ENCODE results near the gene C1orf174. TPM values are rescaled to one million over a fixed set of nuclear protein-coding genes. Genes with fewer than 3 reads are reported as not detected.

The C1orf174 gene
- total RNA-seq, 2 experiments from 2014 or later, result 28.5 TPM

- ATAC-seq (no peak), DNase-seq (no peak)
- CTCF ChIA-PET, result no interaction called here
- Mint-ChIP-seq H3K27ac (no peak overlapping the region), H3K9me3 (ENCODE audit: insufficient read depth) (no peaks in the 10 kb centered on the region), H3K4me3 (no peak overlapping the region), H3K4me1 (ENCODE audit: low read depth) (no peaks in the 10 kb centered on the region), H3K27me3 (ENCODE audit: low read depth) (no peaks in the 10 kb centered on the region), H3K36me3 (ENCODE audit: low read depth) (peaks cover 26% of the 10 kb centered on the region)
- POLR2A ChIA-PET, result no interaction called here
Measured at GRCh38 chr1:3874736-3875135, 25.3 kb downstream of the C1orf174 start.

GRCh38 chr1:3872546-3872945 lies 27.5 kb downstream of the C1orf174 start:
- H3K27ac Mint-ChIP-seq, result no peak overlapping the region
- H3K27me3 Mint-ChIP-seq (ENCODE audit: low read depth), result no peaks in the 10 kb centered on the region
- H3K9me3 Mint-ChIP-seq (ENCODE audit: insufficient read depth), result no peaks in the 10 kb centered on the region
- no peak for ATAC-seq
- H3K4me3 Mint-ChIP-seq, result no peak overlapping the region
- peaks cover 25% of the 10 kb centered on the region for H3K36me3 Mint-ChIP-seq (ENCODE audit: low read depth)
- no peak for DNase-seq
- ChIA-PET CTCF (interaction anchor here (1.2 kb wide), 1 partner anchor 9 kb away, joined by 3 read pairs; no protein-coding TSS in a partner anchor), POLR2A (no interaction called here)
- no peaks in the 10 kb centered on the region for H3K4me1 Mint-ChIP-seq (ENCODE audit: low read depth)

GRCh38 chr1:3871451-3871805 lies 28.6 kb downstream of the C1orf174 start:
- Mint-ChIP-seq H3K36me3 (ENCODE audit: low read depth) (peaks cover 33% of the 10 kb centered on the region), H3K4me3 (no peak overlapping the region), H3K27ac (no peak overlapping the region), H3K9me3 (ENCODE audit: insufficient read depth) (no peaks in the 10 kb centered on the region), H3K4me1 (ENCODE audit: low read depth) (no peaks in the 10 kb centered on the region), H3K27me3 (ENCODE audit: low read depth) (no peaks in the 10 kb centered on the region)
- ATAC-seq (no peak), DNase-seq (no peak)
- ChIA-PET CTCF (no interaction called here), POLR2A (no interaction called here)

GRCh38 chr1:3869751-3870301 lies 30.2 kb downstream of the C1orf174 start:
- no peaks in the 10 kb centered on the region for H3K27me3 Mint-ChIP-seq (ENCODE audit: low read depth)
- no peaks in the 10 kb centered on the region for H3K4me1 Mint-ChIP-seq (ENCODE audit: low read depth)
- H3K36me3 Mint-ChIP-seq (ENCODE audit: low read depth), result peaks cover 29% of the 10 kb centered on the region
- H3K9me3 Mint-ChIP-seq (ENCODE audit: insufficient read depth), result no peaks in the 10 kb centered on the region
- POLR2A ChIA-PET, result interaction anchor here (1.0 kb wide), 1 partner anchor 12 kb away, joined by 3 read pairs; no protein-coding TSS in a partner anchor
- ATAC-seq (no peak), DNase-seq (no peak)
- H3K4me3 Mint-ChIP-seq, result no peak overlapping the region
- CTCF ChIA-PET, result no interaction called here
- H3K27ac Mint-ChIP-seq, result no peak overlapping the region

- ChIA-PET POLR2A (interaction anchor here (0.6 kb wide), 1 partner anchor 47 kb away, joined by 3 read pairs; no protein-coding TSS in a partner anchor), CTCF (no interaction called here)
- DNase-seq, result no peak
- Mint-ChIP-seq H3K4me3 (no peak overlapping the region), H3K4me1 (ENCODE audit: low read depth) (no peaks in the 10 kb centered on the region), H3K27me3 (ENCODE audit: low read depth) (no peaks in the 10 kb centered on the region), H3K27ac (no peak overlapping the region), H3K9me3 (ENCODE audit: insufficient read depth) (no peaks in the 10 kb centered on the region), H3K36me3 (ENCODE audit: low read depth) (peaks cover 23% of the 10 kb centered on the region)
- no peak for ATAC-seq
Measured at GRCh38 chr1:3868464-3869006, 31.5 kb downstream of the C1orf174 start.

GRCh38 chr1:3865606-3866160 lies 34.4 kb downstream of the C1orf174 start:
- Mint-ChIP-seq H3K27ac (no peak overlapping the region), H3K9me3 (ENCODE audit: insufficient read depth) (no peaks in the 10 kb centered on the region), H3K27me3 (ENCODE audit: low read depth) (no peaks in the 10 kb centered on the region), H3K4me1 (ENCODE audit: low read depth) (no peaks in the 10 kb centered on the region), H3K36me3 (ENCODE audit: low read depth) (peaks cover 19% of the 10 kb centered on the region), H3K4me3 (no peak overlapping the region)
- POLR2A ChIA-PET, result no interaction called here
- CTCF ChIA-PET, result no interaction called here
- ATAC-seq (no peak), DNase-seq (no peak)

GRCh38 chr1:3864884-3865283 lies 35.2 kb downstream of the C1orf174 start:
- DNase-seq (no peak), ATAC-seq (no peak)
- Mint-ChIP-seq H3K27me3 (ENCODE audit: low read depth) (no peaks in the 10 kb centered on the region), H3K4me3 (no peak overlapping the region), H3K36me3 (ENCODE audit: low read depth) (peaks cover 19% of the 10 kb centered on the region), H3K9me3 (ENCODE audit: insufficient read depth) (no peaks in the 10 kb centered on the region), H3K27ac (no peak overlapping the region), H3K4me1 (ENCODE audit: low read depth) (no peaks in the 10 kb centered on the region)
- CTCF ChIA-PET, result no interaction called here
- POLR2A ChIA-PET, result interaction anchor here (0.6 kb wide), 1 partner anchor 19 kb away, joined by 3 read pairs; no protein-coding TSS in a partner anchor

GRCh38 chr1:3863231-3863935 lies 36.7 kb downstream of the C1orf174 start:
- ChIA-PET POLR2A (no interaction called here), CTCF (no interaction called here)
- Mint-ChIP-seq H3K9me3 (ENCODE audit: insufficient read depth) (no peaks in the 10 kb centered on the region), H3K36me3 (ENCODE audit: low read depth) (peaks cover 17% of the 10 kb centered on the region), H3K4me3 (no peak overlapping the region), H3K27ac (no peak overlapping the region), H3K27me3 (ENCODE audit: low read depth) (no peaks in the 10 kb centered on the region), H3K4me1 (ENCODE audit: low read depth) (peaks cover 11% of the 10 kb centered on the region)
- DNase-seq (no peak), ATAC-seq (no peak)

- Mint-ChIP-seq H3K4me3 (peak overlapping the region; percentile 96), H3K27ac (no peak overlapping the region)
- CTCF ChIA-PET, result interaction anchor here (0.7 to 3.2 kb wide), 7 partner anchors 25 to 83 kb away, joined by 3 to 37 read pairs (median 6); partner anchors contain the start of gene C1orf174
Measured at GRCh38 chr1:3858231-3858981, 41.7 kb downstream of the C1orf174 start.

GRCh38 chr1:3857791-3858129 lies 42.3 kb downstream of the C1orf174 start:
- POLR2A ChIA-PET, result interaction anchor here (1.3 to 2.3 kb wide), 2 partner anchors 43 to 45 kb away, joined by 4 to 12 read pairs; partner anchors contain the start of gene C1orf174
- Mint-ChIP-seq H3K27ac (peak overlapping the region; percentile 91), H3K4me3 (peak overlapping the region; percentile 96), H3K36me3 (ENCODE audit: low read depth) (peaks cover 6% of the 10 kb centered on the region), H3K4me1 (ENCODE audit: low read depth) (peaks cover 32% of the 10 kb centered on the region), H3K9me3 (ENCODE audit: insufficient read depth) (no peaks in the 10 kb centered on the region), H3K27me3 (ENCODE audit: low read depth) (no peaks in the 10 kb centered on the region)
- CTCF ChIA-PET, result interaction anchor here (0.7 to 3.2 kb wide), 8 partner anchors 10 to 54 kb away, joined by 3 to 37 read pairs (median 5); partner anchors contain the start of gene C1orf174
- no peak for DNase-seq
- ATAC-seq, result no peak

More at GRCh38 chr1:3858231-3858981, 41.7 kb downstream of the C1orf174 start:
- Mint-ChIP-seq H3K9me3 (ENCODE audit: insufficient read depth) (no peaks in the 10 kb centered on the region), H3K36me3 (ENCODE audit: low read depth) (peaks cover 6% of the 10 kb centered on the region), H3K4me1 (ENCODE audit: low read depth) (peaks cover 32% of the 10 kb centered on the region), H3K27me3 (ENCODE audit: low read depth) (no peaks in the 10 kb centered on the region)
- POLR2A ChIA-PET, result interaction anchor here (1.3 to 2.3 kb wide), 2 partner anchors 42 to 44 kb away, joined by 4 to 12 read pairs; partner anchors contain the start of gene C1orf174
- no peak for ATAC-seq
- no peak for DNase-seq

- Mint-ChIP-seq H3K4me1 (ENCODE audit: low read depth) (peaks cover 32% of the 10 kb centered on the region), H3K27me3 (ENCODE audit: low read depth) (no peaks in the 10 kb centered on the region), H3K36me3 (ENCODE audit: low read depth) (peaks cover 6% of the 10 kb centered on the region), H3K9me3 (ENCODE audit: insufficient read depth) (no peaks in the 10 kb centered on the region), H3K27ac (peak within 1 kb of the TSS; percentile 91), H3K4me3 (peak within 1 kb of the TSS; percentile 96)
- CTCF ChIA-PET, result interaction anchor here (0.7 to 3.2 kb wide), 7 partner anchors 9 to 52 kb away, joined by 3 to 37 read pairs (median 6); partner anchors contain the start of gene C1orf174
- DNase-seq (peak; percentile 97), ATAC-seq (peak; percentile 98)
- POLR2A ChIA-PET, result interaction anchor here (1.3 to 2.3 kb wide), 2 partner anchors 43 to 45 kb away, joined by 4 to 12 read pairs; partner anchors contain the start of gene C1orf174
Measured at GRCh38 chr1:3856923-3857790, 42.9 kb downstream of the C1orf174 start, which contains the start of the genes CEP104 and DFFB. Gene CEP104, minus strand, starts transcription at chr1:3857211. Its CDS starts 4,804 bp downstream, at chr1:3852407. Gene DFFB, plus strand, starts transcription at chr1:3857476. Its CDS starts 128 bp downstream, at chr1:3857604.
